Motor neuron (in vitro differentiated cells): ENCODE data around the gene SPDYC. TPM values are rescaled to one million over a fixed set of nuclear protein-coding genes. Genes with fewer than 3 reads are reported as not detected.

ENCODE experiments used
- ATAC-seq, 8 experiments: fragments of 200-7000 bp; cut with Tn5 transposase; replicated peaks in 6 of 8; 2 replicates each; pipeline ENCODE4 v1.8.0; 2021; ENCODE audit warnings: mild to moderate bottlenecking in 8 of 8, moderate library complexity in 8 of 8
- H3K27ac ChIP-seq, 2 donors: fragments of 250-450 bp; sonication (Bioruptor Pico); 2 replicates each; pipeline ENCODE4 v1.9.0; 2021; ENCODE audit warnings: antibody characterized with exemption in 2 of 2, mild to moderate bottlenecking in 2 of 2, moderate library complexity in 1 of 2
- H3K4me1 ChIP-seq, 2 donors: fragments of 250-450 bp; sonication (Bioruptor Pico); replicated peaks in 1 of 2; 2 replicates each; pipeline ENCODE4 v1.6.1; 2021; ENCODE audit warnings: antibody characterized with exemption in 2 of 2, mild to moderate bottlenecking in 2 of 2, moderate library complexity in 1 of 2
- H3K4me3 ChIP-seq, 5 donors: fragments of 250-450 bp; sonication (Bioruptor Pico); 2 replicates each; pipeline ENCODE4 v1.9.0; 2021; ENCODE audit warnings: antibody characterized with exemption in 5 of 5, mild to moderate bottlenecking in 5 of 5, moderate library complexity in 4 of 5
- WGBS, 10 experiments: fragments of 450-650 bp; shearing (Covaris generic); methylation state at CpG; one replicate each; pipeline ENCODE4 v1.0.0; 2022; 5-methylcytosine and 5-hydroxymethylcytosine counted together
- in situ Hi-C, 9 experiments: fragments of 400-800 bp; cut with MboI; loops; one replicate each; pipeline ENCODE4 v1.15.0; 2021; ENCODE audit warnings: low sequenced_read_pairs in 9 of 9, low pct_unique_long_range_greater_than_20kb in 2 of 9; ENCODE audit not compliant: unreplicated experiment in 9 of 9
- total RNA-seq, 8 experiments: library from RNA; unstranded; fragments of 300-600 nt; gene quantifications; 2 replicates each; pipeline versions ENCODE4 v1.2.3 to v1.2.4, GENCODE V29; 2022

SPDYC gene
- total RNA-seq, 8 experiments from 2014 or later = 0.28 TPM; not detected in 7

- no peak overlapping the region for H3K27ac ChIP-seq
- in situ Hi-C loops = no loop called here
- no peaks in the 10 kb centered on the region for H3K4me1 ChIP-seq
- peak in 2 of 8 experiments; percentile 14 to 68 for ATAC-seq
- no peak overlapping the region for H3K4me3 ChIP-seq
- 80 to 100% methylated on average over 1 to 2 of the region's 6 CpGs; no CpG with 5 or more reads in 8 of the 10 experiments for WGBS, 10 experiments
Observed at GRCh38 chr11:65216830-65217229, 46.8 kb downstream of the SPDYC start.

GRCh38 chr11:65217441-65218423, 47.7 kb downstream of the SPDYC start:
- ATAC-seq = no peak
- in situ Hi-C loops = no loop called here
- H3K4me3 ChIP-seq = no peak overlapping the region
- H3K4me1 ChIP-seq = no peaks in the 10 kb centered on the region
- no peak overlapping the region for H3K27ac ChIP-seq
- 63 to 100% (median 100%) methylated on average over 1 to 3 of the region's 19 CpGs; no CpG with 5 or more reads in 3 of the 10 experiments for WGBS, 10 experiments

GRCh38 chr11:65218446-65218845, 48.4 kb downstream of the SPDYC start:
- Histone ChIP-seq H3K4me1 (no peaks in the 10 kb centered on the region), H3K4me3 (no peak overlapping the region), H3K27ac (no peak overlapping the region)
- 47 to 100% (median 92%) methylated on average over 1 to 7 of the region's 9 CpGs; no CpG with 5 or more reads in 3 of the 10 experiments for WGBS, 10 experiments
- in situ Hi-C loops = no loop called here
- no peak for ATAC-seq

GRCh38 chr11:65219930-65220213, 49.8 kb downstream of the SPDYC start:
- in situ Hi-C loops = no loop called here
- 7 to 83% (median 28%) methylated on average over 1 to 3 of the region's 3 CpGs; no CpG with 5 or more reads in 1 of the 10 experiments for WGBS, 10 experiments
- peak in 2 of 8 experiments; percentile 63 to 66 for ATAC-seq
- Histone ChIP-seq H3K27ac (no peak overlapping the region), H3K4me3 (no peak overlapping the region), H3K4me1 (peaks cover 0 to 2% of the 10 kb centered on the region in 2 donors)

- in situ Hi-C loops = no loop called here
- no peak overlapping the region for H3K4me3 ChIP-seq
- WGBS, 10 experiments = 65 to 93% (median 84%) methylated on average over 2 to 5 of the region's 10 CpGs; no CpG with 5 or more reads in 5 of the 10 experiments
- H3K27ac ChIP-seq = no peak overlapping the region
- H3K4me1 ChIP-seq = peaks cover 5 to 10% of the 10 kb centered on the region in 2 donors
- no peak for ATAC-seq
Observed at GRCh38 chr11:65221026-65221425, 51.0 kb downstream of the SPDYC start.

Other genes with a start within 250 kb of the SPDYC start
- gene PPP2R5B, start 245.5 kb upstream of the SPDYC start, total RNA-seq = 10 to 100 TPM in 6 of 8 experiments, 1 to 10 TPM in 2; 8.4 to 48.7 (median 25.8) TPM
- gene GPHA2, start 234.3 kb upstream of the SPDYC start, total RNA-seq = under 1 TPM in 3 of 8 experiments, not detected in 5; 0.16 to 0.93 (median 0.76) TPM
- 1 to 10 TPM in 1 of 8 experiments, under 1 TPM in 3, not detected in 4; 0.11 to 1.8 (median 0.18) TPM for gene MAJIN, start 198.1 kb upstream of the SPDYC start, total RNA-seq
- 10 to 100 TPM in 1 of 8 experiments, 1 to 10 TPM in 4, under 1 TPM in 3; 0.22 to 15.8 (median 1.1) TPM for gene BATF2, start 173.3 kb upstream of the SPDYC start, total RNA-seq
- gene ARL2, start 156.1 kb upstream of the SPDYC start, total RNA-seq = 100 to 1,000 TPM; 103 to 151 (median 108) TPM
- 10 to 100 TPM in 7 of 8 experiments, 1 to 10 TPM in 1; 8.5 to 27.1 (median 13.9) TPM for gene SNX15, start 142.8 kb upstream of the SPDYC start, total RNA-seq
- 10 to 100 TPM in 7 of 8 experiments, 1 to 10 TPM in 1; 8.9 to 18.2 (median 11.5) TPM for gene SAC3D1, start 129.0 kb upstream of the SPDYC start, total RNA-seq
- 1 to 10 TPM in 2 of 8 experiments, under 1 TPM in 5, not detected in 1; 0.52 to 3.9 (median 0.93) TPM for gene NAALADL1, start 111.7 kb upstream of the SPDYC start, total RNA-seq
- 10 to 100 TPM in 3 of 8 experiments, 1 to 10 TPM in 4, under 1 TPM in 1; 0.97 to 25.2 (median 2.0) TPM for gene CDCA5, start 86.2 kb upstream of the SPDYC start, total RNA-seq
- 10 to 100 TPM; 33.2 to 95.4 (median 41.7) TPM for gene ZFPL1, start 86.0 kb upstream of the SPDYC start, total RNA-seq
- gene VPS51, start 74.0 kb upstream of the SPDYC start, total RNA-seq = 100 to 1,000 TPM in 3 of 8 experiments, 10 to 100 TPM in 5; 58.3 to 137 (median 89.5) TPM
- gene TM7SF2, start 58.4 kb upstream of the SPDYC start, total RNA-seq = 10 to 100 TPM; 31.4 to 86.3 (median 45.9) TPM
- gene ZNHIT2, start 52.5 kb upstream of the SPDYC start, total RNA-seq = 10 to 100 TPM in 7 of 8 experiments, 1 to 10 TPM in 1; 8.4 to 18.4 (median 13.3) TPM
- 1,000 to 10,000 TPM in 7 of 8 experiments, 100 to 1,000 TPM in 1; 848 to 1,834 (median 1,237) TPM for gene FAU, start 48.1 kb upstream of the SPDYC start, total RNA-seq
- 10 to 100 TPM; 43.2 to 75.9 (median 52.0) TPM for gene MRPL49, start 47.9 kb upstream of the SPDYC start, total RNA-seq
- 10 to 100 TPM; 11.0 to 26.5 (median 18.1) TPM for gene SYVN1, start 35.7 kb upstream of the SPDYC start, total RNA-seq
- 10 to 100 TPM; 32.0 to 79.8 (median 45.3) TPM for gene CAPN1, start 11.7 kb downstream of the SPDYC start, total RNA-seq
- gene POLA2, start 91.7 kb downstream of the SPDYC start, total RNA-seq = 10 to 100 TPM in 3 of 8 experiments, 1 to 10 TPM in 5; 2.9 to 22.0 (median 6.0) TPM
- gene CDC42EP2, start 144.6 kb downstream of the SPDYC start, total RNA-seq = 10 to 100 TPM in 2 of 8 experiments, 1 to 10 TPM in 6; 4.0 to 14.1 (median 5.8) TPM
- gene DPF2, start 163.6 kb downstream of the SPDYC start, total RNA-seq = 10 to 100 TPM; 32.0 to 56.1 (median 44.1) TPM
- 1 to 10 TPM in 5 of 8 experiments, under 1 TPM in 2, not detected in 1; 0.28 to 5.8 (median 4.2) TPM for gene TIGD3, start 184.5 kb downstream of the SPDYC start, total RNA-seq
- 10 to 100 TPM in 1 of 8 experiments, 1 to 10 TPM in 4, under 1 TPM in 3; 0.11 to 10.0 (median 1.9) TPM for gene SLC25A45, start 212.4 kb downstream of the SPDYC start, total RNA-seq
- 10 to 100 TPM in 4 of 8 experiments, 1 to 10 TPM in 4; 3.1 to 28.2 (median 11.0) TPM for gene FRMD8, start 216.4 kb downstream of the SPDYC start, total RNA-seq